Panc1 (cell line): ENCODE measurements around the gene TREML4. TPM values are rescaled to one million over a fixed set of nuclear protein-coding genes. Genes with fewer than 3 reads are reported as not detected.
"Not testable (repeated sequence)": the region's sequence is repeated elsewhere in the genome, so short reads cannot be mapped to it uniquely, and the experiment has no call there.

Experiments
- ATAC-seq: fragments of 200-7000 bp; cut with Tn5 transposase; 2 replicates; pipeline ENCODE4 v1.9.1; 2020; ENCODE audit warnings: mild to moderate bottlenecking, moderate library complexity
- BruUV-seq: library from RNA; stranded (reverse); fragments of 400-500 nt; replicated peaks from 2 replicates; lab custom pipeline; 2021; lab: Mats Ljungman, UMichigan
- CTCF ChIA-PET: fragments of 300-600 bp; sonication (Branson Sonifier 250); formaldehyde crosslinking; loops from one replicate; lab custom pipeline; 2022; ENCODE audit warnings: antibody characterized with exemption; lab: Charles Lee
- POLR2A ChIA-PET: fragments of 300-600 bp; sonication (Branson Sonifier 250); formaldehyde crosslinking; loops from one replicate; lab custom pipeline; 2022; ENCODE audit warnings: antibody characterized with exemption; lab: Charles Lee
- DNase-seq: peaks from one replicate; pipeline ENCODE4 v3.0.0-alpha.2; 2010; ENCODE audit warnings: low read depth, low spot score
- H3K27ac ChIP-seq: 2 replicates; pipeline ENCODE4 v1.5.1; 2011; ENCODE audit warnings: mild to moderate bottlenecking, low read length, inconsistent platforms
- H3K27me3 ChIP-seq: fragments of 200-500 bp; sonication (Bioruptor generic); 2 replicates; pipeline ENCODE4 v1.6.0; 2014; ENCODE audit warnings: low read length, inconsistent platforms; ENCODE audit not compliant: control insufficient read depth, insufficient read depth
- H3K36me3 ChIP-seq: fragments of 200-500 bp; sonication (Bioruptor generic); 2 replicates; pipeline ENCODE4 v1.5.1; 2014; ENCODE audit warnings: inconsistent platforms, mild to moderate bottlenecking, low read length, moderate library complexity; ENCODE audit not compliant: control insufficient read depth, insufficient read depth
- H3K4me1 ChIP-seq: 2 replicates; pipeline ENCODE4 v1.5.1; 2011; ENCODE audit warnings: inconsistent platforms, mild to moderate bottlenecking, low read length, moderate library complexity; ENCODE audit not compliant: control insufficient read depth, insufficient read depth
- H3K4me3 ChIP-seq, 2 experiments: 2 replicates each; pipeline ENCODE4 v1.5.1; 2011 to 2012; ENCODE audit warnings: low read depth in 2 of 2, low read length in 2 of 2, mild to moderate bottlenecking in 2 of 2, inconsistent platforms in 1 of 2, moderate library complexity in 1 of 2
- H3K9me3 ChIP-seq: fragments of 200-500 bp; sonication (Bioruptor generic); 2 replicates; pipeline ENCODE4 v1.5.1; 2014; ENCODE audit warnings: low read depth, mild to moderate bottlenecking, inconsistent platforms, low read length, moderate library complexity; ENCODE audit not compliant: control insufficient read depth, insufficient read depth
- CTCF ChIP-seq: fragments of 450-650 bp; IDR thresholded peaks from 2 replicates; pipeline ENCODE4 v1.5.1; 2017; ENCODE audit warnings: mild to moderate bottlenecking
- POLR2AphosphoS5 ChIP-seq: IDR thresholded peaks from 2 replicates; pipeline ENCODE4 v1.6.1; 2012; ENCODE audit warnings: mild to moderate bottlenecking, low read depth, low read length, moderate library complexity
- REST ChIP-seq, 2 experiments: IDR thresholded peaks; 2 replicates each; pipeline ENCODE4 v1.6.1; 2011 to 2012; ENCODE audit warnings: low read depth in 2 of 2, control low read depth in 1 of 2, low read length in 1 of 2, mild to moderate bottlenecking in 1 of 2, moderate library complexity in 1 of 2; ENCODE audit not compliant: insufficient read depth in 1 of 2
- SIN3A ChIP-seq: IDR thresholded peaks from 2 replicates; pipeline ENCODE4 v1.6.1; 2012; ENCODE audit warnings: low read depth, mild to moderate bottlenecking, low read length, moderate library complexity, borderline replicate concordance; ENCODE audit not compliant: insufficient read depth
- TCF7L2 ChIP-seq: IDR thresholded peaks from 2 replicates; pipeline ENCODE4 v1.6.1; 2011; ENCODE audit warnings: mild to moderate bottlenecking, low read depth, low read length, inconsistent platforms
- in situ Hi-C: cut with HindIII; loops from 2 replicates; pipeline ENCODE4 v1.10.0; 2016; ENCODE audit warnings: low sequenced_read_pairs, low pct_unique_long_range_greater_than_20kb
- intact Hi-C: fragments of 100-400 bp; cut with micrococcal nuclease; formaldehyde crosslinking; loops from one replicate; pipeline ENCODE4 v1.10.0; 2022; ENCODE audit not compliant: unreplicated experiment
- total RNA-seq: library from RNA; stranded (reverse); gene quantifications from one replicate; pipeline ENCODE4 v1.2.1, GENCODE V29; 2021; ENCODE audit not compliant: unreplicated experiment

Gene TREML4
- total RNA-seq, 1 experiment from 2014 or later, result not detected

- intact Hi-C loops, result no loop called here
- no peak for ATAC-seq
These were observed 11.5 kb downstream of the TREML4 start for GRCh38 chr6:41239467-41240159.

GRCh38 chr6:41246529-41246928 is 18.4 kb downstream of the TREML4 start:
- CTCF ChIA-PET, H3K4me1 ChIP-seq, POLR2A ChIA-PET, H3K27ac ChIP-seq, H3K36me3 ChIP-seq, in situ Hi-C loops, BruUV-seq, ATAC-seq, H3K27me3 ChIP-seq, intact Hi-C loops, DNase-seq, H3K9me3 ChIP-seq, H3K4me3 ChIP-seq: not testable (repeated sequence)

More at GRCh38 chr6:41239467-41240159, 11.5 kb downstream of the TREML4 start:
- Histone ChIP-seq H3K36me3 (no peaks in the 10 kb centered on the region), H3K27me3 (peaks cover 34% of the 10 kb centered on the region), H3K4me3 (no peak overlapping the region), H3K4me1 (no peaks in the 10 kb centered on the region), H3K9me3 (no peaks in the 10 kb centered on the region), H3K27ac (no peak overlapping the region)
- POLR2A ChIA-PET, result no interaction called here
- BruUV-seq, result no TSS peak
- CTCF ChIA-PET, result no interaction called here
- in situ Hi-C loops, result no loop called here
- TF ChIP-seq SIN3A (no peak), CTCF (no peak), TCF7L2 (no peak), REST (IDR thresholded peaks at IDR 0.05; ENCODE audit: insufficient read depth in 1 of 2, low read depth in 2 of 2, low read length in 1 of 2) (no peak), POLR2AphosphoS5 (no peak)
- no peak for DNase-seq

GRCh38 chr6:41247288-41247865 is 19.2 kb downstream of the TREML4 start:
- Histone ChIP-seq H3K9me3 (no peaks in the 10 kb centered on the region), H3K27ac (no peak overlapping the region), H3K4me3 (no peak overlapping the region), H3K36me3 (no peaks in the 10 kb centered on the region), H3K4me1 (no peaks in the 10 kb centered on the region), H3K27me3 (peaks cover 3% of the 10 kb centered on the region; the same call in 1 of the 2 replicates)
- in situ Hi-C loops (no loop called here), intact Hi-C loops (no loop called here)
- ChIA-PET CTCF (no interaction called here), POLR2A (no interaction called here)
- no peak for TF ChIP-seq SIN3A
- no peak for TF ChIP-seq REST (IDR thresholded peaks at IDR 0.05; ENCODE audit: insufficient read depth in 1 of 2, low read depth in 2 of 2, low read length in 1 of 2)
- TF ChIP-seq CTCF, result no peak
- TF ChIP-seq TCF7L2, result no peak
- TF ChIP-seq POLR2AphosphoS5, result no peak
- DNase-seq, result no peak
- BruUV-seq, result no TSS peak
- ATAC-seq, result no peak
